Activated T-cell treated with anti-CD3 and anti-CD28 coated beads for 48 hours (primary cell): Measurements from ENCODE around the gene RASSF10.

ENCODE experiments used
- DNase-seq: peaks from one replicate; pipeline ENCODE4 v3.0.0-alpha.2; 2020; ENCODE audit warnings: low read depth

RASSF10 gene

GRCh38 chr11:12994476-12994875, 14.6 kb upstream of the RASSF10 start:
- DNase-seq = no peak

- no peak for DNase-seq
These were observed 13.9 kb upstream of the RASSF10 start for GRCh38 chr11:12995188-12995587.

- no peak for DNase-seq
These were observed 13.3 kb upstream of the RASSF10 start for GRCh38 chr11:12995823-12996222.

- DNase-seq = no peak
These were observed 11.9 kb upstream of the RASSF10 start for GRCh38 chr11:12997168-12997567.

GRCh38 chr11:12998336-12998735, 10.8 kb upstream of the RASSF10 start:
- DNase-seq = no peak

GRCh38 chr11:12999597-12999996, 9.5 kb upstream of the RASSF10 start:
- DNase-seq = no peak

GRCh38 chr11:13000116-13000515, 9.0 kb upstream of the RASSF10 start:
- DNase-seq = no peak

- no peak for DNase-seq
These were observed 8.4 kb upstream of the RASSF10 start for GRCh38 chr11:13000721-13001120.

- no peak for DNase-seq
These were observed 5.2 kb upstream of the RASSF10 start for GRCh38 chr11:13003736-13004493.

- no peak for DNase-seq
These were observed 1.7 kb upstream of the RASSF10 start for GRCh38 chr11:13007182-13008060.

GRCh38 chr11:13008061-13008435, 1.1 kb upstream of the RASSF10 start:
- no peak for DNase-seq

- DNase-seq = no peak
These were observed 382 bp downstream of the RASSF10 start for GRCh38 chr11:13009476-13009920.

GRCh38 chr11:13009921-13010748, 1.0 kb downstream of the RASSF10 start:
- DNase-seq = no peak

GRCh38 chr11:13010749-13011465, 1.8 kb downstream of the RASSF10 start:
- no peak for DNase-seq

GRCh38 chr11:13011466-13012055, 2.4 kb downstream of the RASSF10 start:
- no peak for DNase-seq

GRCh38 chr11:13012056-13012661, 3.0 kb downstream of the RASSF10 start:
- no peak for DNase-seq

- no peak for DNase-seq
These were observed 4.0 kb downstream of the RASSF10 start for GRCh38 chr11:13013054-13013488.

- DNase-seq = no peak
These were observed 6.6 kb downstream of the RASSF10 start for GRCh38 chr11:13015753-13016152.

- DNase-seq = no peak
These were observed 7.3 kb downstream of the RASSF10 start for GRCh38 chr11:13016415-13016814.

GRCh38 chr11:13019313-13019712, 10.2 kb downstream of the RASSF10 start:
- no peak for DNase-seq

GRCh38 chr11:13023423-13023822, 14.3 kb downstream of the RASSF10 start:
- no peak for DNase-seq
